Kasumi-1 (cell line): Measurements from ENCODE around the gene ZCCHC8.
A peak's percentile ranks its signal among the peaks of the same experiment; 100 is the strongest.
"Not testable (repeated sequence)": the region's sequence is repeated elsewhere in the genome, so short reads cannot be mapped to it uniquely, and the experiment has no call there.

Experiments
- DNase-seq, 2 experiments: peaks; one replicate each; lab custom pipeline; 2025; lab: John Stamatoyannopoulos, UW

The ZCCHC8 gene

GRCh38 chr12:122471324-122472226 is 29.2 kb downstream of the ZCCHC8 start:
- DNase-seq, result peak; percentile 77 to 81

GRCh38 chr12:122470576-122470975 is 30.2 kb downstream of the ZCCHC8 start:
- not testable (repeated sequence) for DNase-seq

GRCh38 chr12:122469856-122470255 is 30.9 kb downstream of the ZCCHC8 start:
- not testable (repeated sequence) for DNase-seq

- DNase-seq, result no peak
Measured at GRCh38 chr12:122467983-122468382, 32.7 kb downstream of the ZCCHC8 start.

- DNase-seq, result not testable (repeated sequence)
Measured at GRCh38 chr12:122464317-122465042, 36.3 kb downstream of the ZCCHC8 start.

- no peak for DNase-seq
Measured at GRCh38 chr12:122460641-122461040, 40.1 kb downstream of the ZCCHC8 start.

- DNase-seq, result no peak
Measured at GRCh38 chr12:122460061-122460460, 40.7 kb downstream of the ZCCHC8 start.

- DNase-seq, result no peak
Measured at GRCh38 chr12:122459211-122459610, 41.5 kb downstream of the ZCCHC8 start.

- DNase-seq, result no peak
Measured at GRCh38 chr12:122458105-122459035, 42.4 kb downstream of the ZCCHC8 start.

- DNase-seq, result no peak
Measured at GRCh38 chr12:122457627-122458026, 43.1 kb downstream of the ZCCHC8 start.

- no peak for DNase-seq
Measured at GRCh38 chr12:122454739-122455138, 46.0 kb downstream of the ZCCHC8 start.

- no peak for DNase-seq
Measured at GRCh38 chr12:122454250-122454721, 46.4 kb downstream of the ZCCHC8 start.

GRCh38 chr12:122452701-122453285 is 47.9 kb downstream of the ZCCHC8 start:
- DNase-seq, result no peak

- DNase-seq, result peak; percentile 17 to 37
Measured at GRCh38 chr12:122449317-122449716, 51.4 kb downstream of the ZCCHC8 start.

GRCh38 chr12:122447825-122448224 is 52.9 kb downstream of the ZCCHC8 start:
- DNase-seq, result not testable (repeated sequence)

GRCh38 chr12:122446390-122446789 is 54.3 kb downstream of the ZCCHC8 start:
- DNase-seq, result not testable (repeated sequence)

- not testable (repeated sequence) for DNase-seq
Measured at GRCh38 chr12:122444071-122444470, 56.7 kb downstream of the ZCCHC8 start.

GRCh38 chr12:122438822-122439221 is 61.9 kb downstream of the ZCCHC8 start:
- not testable (repeated sequence) for DNase-seq

GRCh38 chr12:122437656-122438121 is 63.0 kb downstream of the ZCCHC8 start:
- DNase-seq, result no peak

- DNase-seq, result no peak
Measured at GRCh38 chr12:122435186-122435585, 65.5 kb downstream of the ZCCHC8 start.

GRCh38 chr12:122429043-122429442 is 71.7 kb downstream of the ZCCHC8 start:
- DNase-seq, result not testable (repeated sequence)
